SU-DHL-6 (cell line): ENCODE data around the gene MCTP1.

Experiments used
- CTCF ChIP-seq: fragments of 200-600 bp; sonication (generic); IDR thresholded peaks from one replicate; pipeline ENCODE4 v1.5.1; 2017; ENCODE audit warnings: antibody characterized with exemption, mild to moderate bottlenecking, low read length, moderate library complexity; ENCODE audit not compliant: insufficient read depth, poor library complexity, severe bottlenecking
- EZH2phosphoT487 ChIP-seq: fragments of 200-600 bp; sonication (generic), shearing (Covaris generic); conservative IDR thresholded peaks from 2 replicates; pipeline ENCODE4 v1.6.1; 2018; ENCODE audit warnings: mild to moderate bottlenecking, antibody characterized with exemption, low read length, moderate library complexity, mixed read lengths

DNA sequence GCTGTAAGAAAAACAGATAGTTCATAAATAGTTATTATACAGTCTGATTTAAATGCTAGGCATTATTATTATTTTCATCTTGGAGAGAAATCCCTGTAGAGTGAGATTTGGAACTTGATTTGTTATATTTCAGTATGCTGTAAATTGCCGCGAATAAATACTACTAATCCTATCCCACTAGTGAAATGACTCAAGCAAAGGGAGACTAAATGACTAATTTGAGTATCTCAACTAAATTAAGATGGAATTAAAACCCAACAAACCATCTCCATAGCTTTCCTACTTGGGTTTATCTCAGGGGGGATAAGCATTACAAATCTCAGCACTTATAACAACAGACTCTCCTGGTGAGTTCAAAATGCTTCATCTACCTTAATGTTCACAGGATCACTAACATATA lies 206.0 kb downstream of the MCTP1 start:
- no peak for TF ChIP-seq CTCF
- TF ChIP-seq EZH2phosphoT487 = no peak
